ENCODE data around the gene RIN3. TPM values are rescaled to one million over a fixed set of nuclear protein-coding genes. Genes with fewer than 3 reads are reported as not detected.

The RIN3 gene
- total RNA-seq, 1 experiment from 2014 or later, result 2.4 TPM

DNA sequence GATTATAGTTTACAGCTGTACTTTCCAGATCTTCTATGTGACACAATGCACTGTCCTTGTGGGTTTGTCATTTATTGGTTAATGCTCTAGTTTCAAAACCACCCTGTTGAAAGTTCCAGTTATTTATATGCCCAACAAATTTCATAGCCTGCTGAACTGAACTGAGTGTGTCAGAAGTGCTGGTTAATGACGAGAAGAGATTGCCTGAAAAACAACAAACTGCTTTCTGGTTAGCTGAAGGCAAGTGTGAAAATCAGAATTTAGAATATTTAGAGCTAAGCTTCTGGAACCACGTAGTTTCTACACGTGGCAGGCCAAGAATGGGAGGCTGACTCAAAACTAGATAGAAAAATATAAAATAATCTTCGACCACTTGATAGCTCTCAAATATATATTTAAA lies 19.1 kb upstream of the RIN3 start:
- intact Hi-C loops (cut with micrococcal nuclease; ENCODE audit: unreplicated experiment), result no loop called here
- H3K27ac ChIP-seq (ENCODE audit: low read depth, low read length, poor library complexity, severe bottlenecking), result no peak overlapping the region

DNA sequence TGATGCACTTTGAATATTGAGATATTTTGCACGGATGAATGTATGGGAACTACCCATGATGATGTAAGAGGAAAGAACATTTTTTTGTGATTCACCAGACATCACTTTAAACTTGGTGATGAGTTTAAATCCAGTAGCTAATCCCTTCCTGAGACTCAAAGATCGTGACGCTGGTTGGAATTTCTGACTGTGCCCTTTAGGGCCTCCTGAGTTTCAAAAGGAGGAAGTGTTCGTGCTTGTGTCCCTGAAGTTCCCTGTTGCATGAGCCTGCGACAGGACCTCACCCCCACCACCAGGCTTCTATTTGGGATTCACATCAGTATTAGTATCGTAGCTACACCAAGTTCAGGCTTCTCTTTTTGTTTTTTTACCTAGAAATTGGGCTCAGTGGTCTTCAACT lies 18.6 kb upstream of the RIN3 start:
- TF ChIP-seq EZH2 (IDR thresholded peaks at IDR 0.05; ENCODE audit: borderline replicate concordance, low read depth, low read length, poor library complexity, severe bottlenecking), result no peak
- ChIA-PET CTCF (no interaction called here), POLR2A (ENCODE audit: low non-redundant PET) (no interaction called here)
- intact Hi-C loops (cut with micrococcal nuclease; ENCODE audit: unreplicated experiment), result no loop called here
- H3K27ac ChIP-seq (ENCODE audit: low read depth, low read length, poor library complexity, severe bottlenecking), result no peak overlapping the region
- no TSS peak for BruUV-seq (replicated peaks)
- H3K27me3 ChIP-seq (replicated peaks; ENCODE audit: insufficient read depth, low read depth, low read length, poor library complexity), result no peaks in the 10 kb centered on the region
- H3K4me1 ChIP-seq (ENCODE audit: insufficient read depth, low read length, poor library complexity, severe bottlenecking), result no peaks in the 10 kb centered on the region
- no peaks in the 10 kb centered on the region for H3K9me3 ChIP-seq (ENCODE audit: low read depth, low read length, poor library complexity, severe bottlenecking)
- DNase-seq (ENCODE audit: low spot score), result peak; percentile 53
- no peak overlapping the region for H3K4me3 ChIP-seq (ENCODE audit: low read depth, low read length, poor library complexity, severe bottlenecking)
- H3K36me3 ChIP-seq (ENCODE audit: insufficient read depth, low read length, poor library complexity, severe bottlenecking), result no peaks in the 10 kb centered on the region

More for the DNA sequence above, 19.1 kb upstream of the RIN3 start:
- Histone ChIP-seq H3K4me1 (ENCODE audit: insufficient read depth, low read length, poor library complexity, severe bottlenecking) (no peaks in the 10 kb centered on the region), H3K27me3 (replicated peaks; ENCODE audit: insufficient read depth, low read depth, low read length, poor library complexity) (no peaks in the 10 kb centered on the region), H3K4me3 (ENCODE audit: low read depth, low read length, poor library complexity, severe bottlenecking) (no peak overlapping the region), H3K9me3 (ENCODE audit: low read depth, low read length, poor library complexity, severe bottlenecking) (no peaks in the 10 kb centered on the region), H3K36me3 (ENCODE audit: insufficient read depth, low read length, poor library complexity, severe bottlenecking) (no peaks in the 10 kb centered on the region)
- no TSS peak for BruUV-seq (replicated peaks)
- ChIA-PET CTCF (no interaction called here), POLR2A (ENCODE audit: low non-redundant PET) (no interaction called here)
- DNase-seq (ENCODE audit: low spot score), result no peak
- TF ChIP-seq, protein P1, sequence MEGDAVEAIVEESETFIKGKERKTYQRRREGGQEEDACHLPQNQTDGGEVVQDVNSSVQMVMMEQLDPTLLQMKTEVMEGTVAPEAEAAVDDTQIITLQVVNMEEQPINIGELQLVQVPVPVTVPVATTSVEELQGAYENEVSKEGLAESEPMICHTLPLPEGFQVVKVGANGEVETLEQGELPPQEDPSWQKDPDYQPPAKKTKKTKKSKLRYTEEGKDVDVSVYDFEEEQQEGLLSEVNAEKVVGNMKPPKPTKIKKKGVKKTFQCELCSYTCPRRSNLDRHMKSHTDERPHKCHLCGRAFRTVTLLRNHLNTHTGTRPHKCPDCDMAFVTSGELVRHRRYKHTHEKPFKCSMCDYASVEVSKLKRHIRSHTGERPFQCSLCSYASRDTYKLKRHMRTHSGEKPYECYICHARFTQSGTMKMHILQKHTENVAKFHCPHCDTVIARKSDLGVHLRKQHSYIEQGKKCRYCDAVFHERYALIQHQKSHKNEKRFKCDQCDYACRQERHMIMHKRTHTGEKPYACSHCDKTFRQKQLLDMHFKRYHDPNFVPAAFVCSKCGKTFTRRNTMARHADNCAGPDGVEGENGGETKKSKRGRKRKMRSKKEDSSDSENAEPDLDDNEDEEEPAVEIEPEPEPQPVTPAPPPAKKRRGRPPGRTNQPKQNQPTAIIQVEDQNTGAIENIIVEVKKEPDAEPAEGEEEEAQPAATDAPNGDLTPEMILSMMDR (conservative IDR thresholded peaks at IDR 0.05; ENCODE audit: low read depth, low read length), result no peak
- no peak for TF ChIP-seq EZH2 (IDR thresholded peaks at IDR 0.05; ENCODE audit: borderline replicate concordance, low read depth, low read length, poor library complexity, severe bottlenecking)

DNA sequence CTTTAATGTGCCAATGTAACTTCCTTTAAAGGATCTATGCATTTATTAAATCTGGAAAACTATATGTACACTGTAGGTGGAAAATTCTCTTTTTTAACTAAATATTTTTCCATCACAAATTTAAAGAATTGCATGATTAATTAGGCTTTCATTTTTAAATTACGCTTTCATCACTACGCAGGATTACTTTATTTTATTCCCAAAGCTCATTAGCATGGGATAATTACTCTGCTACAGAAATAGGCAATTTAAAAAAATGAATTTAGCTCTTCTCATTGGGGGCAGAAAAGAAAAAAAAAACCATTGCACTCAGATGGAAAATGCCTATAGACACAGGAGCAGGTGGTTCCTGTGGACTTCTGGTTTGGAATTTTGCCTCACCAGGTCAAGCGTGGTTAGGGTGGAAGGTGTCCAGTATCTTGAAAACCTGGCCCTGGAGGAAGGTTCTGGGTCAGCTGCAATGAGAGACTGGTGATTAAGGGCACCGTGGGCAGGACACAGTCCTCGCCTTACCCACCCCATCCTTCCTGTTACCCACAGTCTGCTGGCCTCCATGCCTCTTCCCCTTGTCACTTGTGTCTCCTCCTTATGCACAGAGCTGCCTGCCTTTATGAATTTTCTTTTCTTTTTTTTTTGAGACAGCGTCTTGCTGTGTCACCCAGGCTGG lies 17.3 kb upstream of the RIN3 start:
- TF ChIP-seq EZH2 (IDR thresholded peaks at IDR 0.05; ENCODE audit: borderline replicate concordance, low read depth, low read length, poor library complexity, severe bottlenecking), result no peak
- TF ChIP-seq, protein P1 (conservative IDR thresholded peaks at IDR 0.05; ENCODE audit: low read depth, low read length), result no peak
- no peak for DNase-seq (ENCODE audit: low spot score)
- intact Hi-C loops (cut with micrococcal nuclease; ENCODE audit: unreplicated experiment), result no loop called here
- ChIA-PET POLR2A (ENCODE audit: low non-redundant PET) (interaction anchor here (0.6 kb wide), 1 partner anchor 447 kb away, joined by 4 read pairs; no protein-coding TSS in a partner anchor), CTCF (no interaction called here)
- no peaks in the 10 kb centered on the region for H3K27me3 ChIP-seq (replicated peaks; ENCODE audit: insufficient read depth, low read depth, low read length, poor library complexity)
- BruUV-seq (replicated peaks), result no TSS peak
- no peak overlapping the region for H3K27ac ChIP-seq (ENCODE audit: low read depth, low read length, poor library complexity, severe bottlenecking)
- H3K9me3 ChIP-seq (ENCODE audit: low read depth, low read length, poor library complexity, severe bottlenecking), result no peaks in the 10 kb centered on the region
- H3K4me1 ChIP-seq (ENCODE audit: insufficient read depth, low read length, poor library complexity, severe bottlenecking), result no peaks in the 10 kb centered on the region
- no peaks in the 10 kb centered on the region for H3K36me3 ChIP-seq (ENCODE audit: insufficient read depth, low read length, poor library complexity, severe bottlenecking)
- H3K4me3 ChIP-seq (ENCODE audit: low read depth, low read length, poor library complexity, severe bottlenecking), result no peak overlapping the region

DNA sequence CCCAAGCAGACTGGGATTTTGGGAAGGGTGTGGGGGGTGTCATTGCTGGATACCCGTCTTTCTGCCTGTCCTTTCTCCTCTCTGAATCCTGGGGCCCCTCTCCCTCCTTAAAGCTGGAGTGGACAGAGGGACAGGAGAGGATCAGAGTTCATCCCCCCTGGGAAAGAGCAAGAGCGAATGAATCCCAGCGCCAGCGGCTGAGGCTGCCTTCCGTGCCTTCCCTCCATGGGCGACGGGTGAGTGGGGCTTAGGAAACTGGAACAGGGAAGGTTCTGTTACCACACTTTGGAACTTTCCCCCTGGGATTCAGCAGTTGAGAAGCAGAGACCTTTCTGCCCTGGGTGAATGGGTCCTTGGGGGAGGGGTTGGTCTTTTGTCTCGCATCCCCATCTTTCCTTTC lies 16.2 kb upstream of the RIN3 start:
- CTCF ChIA-PET, result no interaction called here

More for the DNA sequence above, 16.2 kb upstream of the RIN3 start:
- Histone ChIP-seq H3K4me1 (ENCODE audit: insufficient read depth, low read length, poor library complexity, severe bottlenecking) (no peaks in the 10 kb centered on the region), H3K36me3 (ENCODE audit: insufficient read depth, low read length, poor library complexity, severe bottlenecking) (no peaks in the 10 kb centered on the region), H3K27ac (ENCODE audit: low read depth, low read length, poor library complexity, severe bottlenecking) (no peak overlapping the region), H3K27me3 (replicated peaks; ENCODE audit: insufficient read depth, low read depth, low read length, poor library complexity) (no peaks in the 10 kb centered on the region), H3K4me3 (ENCODE audit: low read depth, low read length, poor library complexity, severe bottlenecking) (no peak overlapping the region), H3K9me3 (ENCODE audit: low read depth, low read length, poor library complexity, severe bottlenecking) (no peaks in the 10 kb centered on the region)
- no TSS peak for BruUV-seq (replicated peaks)
- POLR2A ChIA-PET (ENCODE audit: low non-redundant PET), result no interaction called here
- DNase-seq (ENCODE audit: low spot score), result no peak
- intact Hi-C loops (cut with micrococcal nuclease; ENCODE audit: unreplicated experiment), result no loop called here
- no peak for TF ChIP-seq EZH2 (IDR thresholded peaks at IDR 0.05; ENCODE audit: borderline replicate concordance, low read depth, low read length, poor library complexity, severe bottlenecking)
- TF ChIP-seq, protein P1 (conservative IDR thresholded peaks at IDR 0.05; ENCODE audit: low read depth, low read length), result no peak
